DOHH2 (cell line): ENCODE measurements around the gene HLA-DRB1.

Experiments
- H3F3A ChIP-seq: fragments of 200-600 bp; sonication (generic), shearing (Covaris generic); 2 replicates; pipeline ENCODE4 v1.6.0; 2016; ENCODE audit warnings: antibody characterized with exemption, mild to moderate bottlenecking; ENCODE audit not compliant: control insufficient read depth, insufficient read depth
- H3K27ac ChIP-seq: fragments of 200-600 bp; sonication (generic); 2 replicates; pipeline ENCODE4 v1.5.1; 2014; ENCODE audit warnings: low read depth, mild to moderate bottlenecking, low read length, moderate library complexity
- H3K27me3 ChIP-seq: fragments of 200-600 bp; sonication (generic); 2 replicates; pipeline ENCODE4 v1.6.1; 2014; ENCODE audit warnings: mild to moderate bottlenecking, low read length, mixed read lengths; ENCODE audit not compliant: control insufficient read depth
- H3K36me3 ChIP-seq: fragments of 200-600 bp; sonication (generic); 2 replicates; pipeline ENCODE4 v1.6.1; 2014; ENCODE audit warnings: mild to moderate bottlenecking, low read length, moderate library complexity, mixed read lengths; ENCODE audit not compliant: control insufficient read depth
- H3K4me1 ChIP-seq: fragments of 200-600 bp; sonication (generic); 2 replicates; pipeline ENCODE4 v1.6.1; 2014; ENCODE audit warnings: mild to moderate bottlenecking, low read length, mixed read lengths; ENCODE audit not compliant: control insufficient read depth
- H3K4me2 ChIP-seq: fragments of 200-600 bp; sonication (generic); 2 replicates; pipeline ENCODE4 v1.6.0; 2014; ENCODE audit warnings: mild to moderate bottlenecking, low read length, moderate library complexity
- H3K4me3 ChIP-seq: fragments of 200-600 bp; sonication (generic); 2 replicates; pipeline ENCODE4 v1.5.1; 2014; ENCODE audit warnings: mild to moderate bottlenecking, low read length, mixed read lengths
- H3K79me2 ChIP-seq: fragments of 200-600 bp; sonication (generic); 2 replicates; pipeline ENCODE4 v1.6.1; 2014; ENCODE audit warnings: mild to moderate bottlenecking, low read length, mixed read lengths; ENCODE audit not compliant: control insufficient read depth
- H3K9me2 ChIP-seq: fragments of 200-600 bp; sonication (generic); replicated peaks from 2 replicates; pipeline ENCODE4 v1.6.1; 2014; ENCODE audit warnings: mild to moderate bottlenecking, low read length, mixed read lengths; ENCODE audit not compliant: control insufficient read depth
- H3K9me3 ChIP-seq: fragments of 200-600 bp; sonication (generic); 2 replicates; pipeline ENCODE4 v1.6.1; 2014; ENCODE audit warnings: antibody characterized with exemption, low read length, mixed read lengths; ENCODE audit not compliant: control insufficient read depth, insufficient read depth
- H4K20me1 ChIP-seq: fragments of 200-600 bp; sonication (generic); 2 replicates; pipeline ENCODE4 v1.6.0; 2014; ENCODE audit warnings: low read depth, mild to moderate bottlenecking, antibody characterized with exemption, low read length, moderate library complexity; ENCODE audit not compliant: control insufficient read depth, insufficient read depth
- EZH2phosphoT487 ChIP-seq: fragments of 200-600 bp; sonication (generic); IDR thresholded peaks from 2 replicates; pipeline ENCODE4 v1.6.1; 2017; ENCODE audit warnings: borderline replicate concordance, mild to moderate bottlenecking, antibody characterized with exemption, low read length, moderate library complexity, mixed read lengths
- TF ChIP-seq, protein P1 (sequence below): fragments of 200-600 bp; sonication (generic); IDR thresholded peaks from one replicate; pipeline ENCODE4 v1.5.1; 2014; ENCODE audit warnings: antibody characterized with exemption, mild to moderate bottlenecking, low read depth, low read length; ENCODE audit not compliant: poor library complexity, severe bottlenecking

The HLA-DRB1 gene

DNA sequence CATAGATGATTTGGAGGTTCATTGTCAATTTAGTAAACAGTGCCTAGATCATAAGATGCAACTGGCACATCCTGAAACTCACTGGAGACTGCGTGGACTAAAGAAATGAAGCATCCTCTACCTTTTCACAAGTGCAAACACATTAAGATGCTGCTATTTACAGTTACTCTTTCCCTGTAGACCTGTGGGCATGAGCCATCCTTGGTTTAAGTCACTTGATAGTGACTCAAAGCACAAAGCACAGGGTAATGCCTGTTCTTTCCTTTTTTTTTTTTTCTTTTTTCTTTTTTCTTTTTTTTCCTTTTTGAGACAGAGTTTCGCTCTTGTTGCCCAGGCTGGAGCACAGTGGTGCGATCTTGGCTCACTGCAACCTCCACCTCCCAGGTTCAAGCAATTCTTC lies 37.6 kb upstream of the HLA-DRB1 start:
- H3K36me3 ChIP-seq = no peaks in the 10 kb centered on the region
- no peak overlapping the region for H3K4me3 ChIP-seq
- H4K20me1 ChIP-seq = no peaks in the 10 kb centered on the region
- TF ChIP-seq, protein P1, sequence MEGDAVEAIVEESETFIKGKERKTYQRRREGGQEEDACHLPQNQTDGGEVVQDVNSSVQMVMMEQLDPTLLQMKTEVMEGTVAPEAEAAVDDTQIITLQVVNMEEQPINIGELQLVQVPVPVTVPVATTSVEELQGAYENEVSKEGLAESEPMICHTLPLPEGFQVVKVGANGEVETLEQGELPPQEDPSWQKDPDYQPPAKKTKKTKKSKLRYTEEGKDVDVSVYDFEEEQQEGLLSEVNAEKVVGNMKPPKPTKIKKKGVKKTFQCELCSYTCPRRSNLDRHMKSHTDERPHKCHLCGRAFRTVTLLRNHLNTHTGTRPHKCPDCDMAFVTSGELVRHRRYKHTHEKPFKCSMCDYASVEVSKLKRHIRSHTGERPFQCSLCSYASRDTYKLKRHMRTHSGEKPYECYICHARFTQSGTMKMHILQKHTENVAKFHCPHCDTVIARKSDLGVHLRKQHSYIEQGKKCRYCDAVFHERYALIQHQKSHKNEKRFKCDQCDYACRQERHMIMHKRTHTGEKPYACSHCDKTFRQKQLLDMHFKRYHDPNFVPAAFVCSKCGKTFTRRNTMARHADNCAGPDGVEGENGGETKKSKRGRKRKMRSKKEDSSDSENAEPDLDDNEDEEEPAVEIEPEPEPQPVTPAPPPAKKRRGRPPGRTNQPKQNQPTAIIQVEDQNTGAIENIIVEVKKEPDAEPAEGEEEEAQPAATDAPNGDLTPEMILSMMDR = no peak
- no peak for TF ChIP-seq EZH2phosphoT487
- no peaks in the 10 kb centered on the region for H3K9me2 ChIP-seq
- no peaks in the 10 kb centered on the region for H3K27me3 ChIP-seq
- peaks cover 21% of the 10 kb centered on the region for H3F3A ChIP-seq
- no peak overlapping the region for H3K27ac ChIP-seq
- H3K4me1 ChIP-seq = peaks cover 63% of the 10 kb centered on the region
- no peak overlapping the region for H3K4me2 ChIP-seq
- no peaks in the 10 kb centered on the region for H3K79me2 ChIP-seq
- no peaks in the 10 kb centered on the region for H3K9me3 ChIP-seq

DNA sequence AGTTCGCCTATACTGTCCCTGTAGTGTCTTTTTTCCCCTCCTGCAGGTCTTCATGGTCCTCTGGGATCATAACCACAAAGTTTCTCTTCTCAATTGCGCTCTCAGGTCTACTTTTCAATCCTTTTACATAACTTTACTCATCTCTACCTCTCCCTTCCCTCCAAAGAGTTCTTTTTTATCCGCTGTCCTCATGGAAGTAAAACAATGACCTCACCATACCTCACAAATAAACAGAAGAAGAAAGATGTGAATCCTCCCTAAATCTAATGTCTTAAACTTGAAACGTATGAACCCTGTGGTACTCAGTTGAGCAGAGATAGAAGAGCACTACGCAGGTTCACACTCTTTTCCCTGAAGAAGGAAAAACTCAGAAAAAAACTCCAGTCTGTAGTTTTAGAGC lies 35.5 kb upstream of the HLA-DRB1 start:
- Histone ChIP-seq H3F3A (peaks cover 21% of the 10 kb centered on the region), H3K27me3 (no peaks in the 10 kb centered on the region), H3K36me3 (no peaks in the 10 kb centered on the region), H3K4me3 (peak overlapping the region; percentile 29), H3K4me1 (peaks cover 78% of the 10 kb centered on the region), H3K9me2 (no peaks in the 10 kb centered on the region), H3K79me2 (no peaks in the 10 kb centered on the region), H3K9me3 (no peaks in the 10 kb centered on the region; the same call in 1 of the 2 replicates), H3K27ac (peak overlapping the region; percentile 95), H4K20me1 (no peaks in the 10 kb centered on the region), H3K4me2 (peak overlapping the region; percentile 89)
- no peak for TF ChIP-seq EZH2phosphoT487
- TF ChIP-seq, protein P1 = no peak

DNA sequence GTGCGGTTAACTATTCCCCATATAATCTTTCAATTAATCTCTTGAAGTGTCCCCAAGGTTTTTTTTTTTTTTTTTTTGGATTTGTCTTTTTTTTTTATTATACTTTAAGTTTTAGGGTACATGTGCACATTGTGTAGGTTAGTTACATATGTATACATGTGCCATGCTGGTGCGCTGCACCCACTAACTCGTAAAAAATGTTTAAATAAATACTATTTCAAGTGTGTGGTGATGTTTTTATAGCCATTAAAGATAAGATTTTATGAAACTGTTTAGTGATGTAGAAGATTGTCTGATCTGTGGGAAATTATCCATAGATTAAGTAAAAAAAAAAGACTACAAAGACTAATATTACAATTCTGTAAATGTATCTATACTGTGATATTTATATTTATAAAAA lies 34.9 kb upstream of the HLA-DRB1 start:
- Histone ChIP-seq H3K4me1 (peaks cover 78% of the 10 kb centered on the region), H3F3A (peaks cover 21% of the 10 kb centered on the region), H3K4me2 (peak overlapping the region; percentile 89), H3K27ac (peak overlapping the region; percentile 95), H3K4me3 (peak overlapping the region; percentile 68), H3K36me3 (no peaks in the 10 kb centered on the region), H3K9me2 (no peaks in the 10 kb centered on the region), H4K20me1 (no peaks in the 10 kb centered on the region), H3K9me3 (no peaks in the 10 kb centered on the region; the same call in 1 of the 2 replicates), H3K79me2 (no peaks in the 10 kb centered on the region), H3K27me3 (no peaks in the 10 kb centered on the region)
- TF ChIP-seq, protein P1 = no peak
- no peak for TF ChIP-seq EZH2phosphoT487

- peaks cover 78% of the 10 kb centered on the region for H3K4me1 ChIP-seq
- H3K27me3 ChIP-seq = no peaks in the 10 kb centered on the region
- TF ChIP-seq, protein P1 = no peak
- no peak for TF ChIP-seq EZH2phosphoT487
- no peaks in the 10 kb centered on the region for H4K20me1 ChIP-seq
- H3K4me3 ChIP-seq = peak overlapping the region; percentile 68
- no peaks in the 10 kb centered on the region for H3K9me2 ChIP-seq
- peak overlapping the region; percentile 95 for H3K27ac ChIP-seq
- peak overlapping the region; percentile 89 for H3K4me2 ChIP-seq
- peaks cover 20% of the 10 kb centered on the region for H3F3A ChIP-seq
- no peaks in the 10 kb centered on the region for H3K36me3 ChIP-seq
- H3K9me3 ChIP-seq = no peaks in the 10 kb centered on the region; the same call in 1 of the 2 replicates
- H3K79me2 ChIP-seq = no peaks in the 10 kb centered on the region
Measured at GRCh38 chr6:32623693-32624092, 34.0 kb upstream of the HLA-DRB1 start.
